GM21825 (cell line): ENCODE measurements around the gene FAM229A.
"Not testable (repeated sequence)": the region's sequence is repeated elsewhere in the genome, so short reads cannot be mapped to it uniquely, and the experiment has no call there.

ENCODE experiments used
- ATAC-seq: cut with Tn5 transposase; IDR thresholded peaks from one replicate; pipeline ENCODE4 v1.9.1; 2021; ENCODE audit warnings: mild to moderate bottlenecking, moderate library complexity; ENCODE audit not compliant: unreplicated experiment

Gene FAM229A

GRCh38 chr1:32377541-32378220 is 15.4 kb upstream of the FAM229A start:
- no peak for ATAC-seq

DNA sequence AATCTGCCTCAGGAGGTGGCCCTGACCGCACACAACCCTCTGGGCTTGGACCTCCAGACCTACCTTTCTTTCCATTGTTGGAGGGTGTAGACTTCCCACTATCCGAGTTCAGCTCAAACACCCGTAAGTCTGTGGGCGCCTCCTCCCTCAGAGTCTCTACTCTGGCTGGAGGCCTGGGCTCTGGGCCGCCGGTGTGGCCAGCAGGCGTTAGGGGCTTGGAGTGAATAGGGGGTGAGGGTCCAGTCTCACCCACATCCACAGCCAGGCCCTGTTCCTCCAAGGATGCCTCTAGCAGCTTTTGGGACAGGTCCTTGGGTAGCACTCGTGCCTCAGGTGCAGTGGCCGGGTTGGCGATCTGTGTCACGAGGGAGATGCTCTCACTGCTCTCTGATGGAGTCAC is 13.9 kb upstream of the FAM229A start:
- ATAC-seq = no peak

DNA sequence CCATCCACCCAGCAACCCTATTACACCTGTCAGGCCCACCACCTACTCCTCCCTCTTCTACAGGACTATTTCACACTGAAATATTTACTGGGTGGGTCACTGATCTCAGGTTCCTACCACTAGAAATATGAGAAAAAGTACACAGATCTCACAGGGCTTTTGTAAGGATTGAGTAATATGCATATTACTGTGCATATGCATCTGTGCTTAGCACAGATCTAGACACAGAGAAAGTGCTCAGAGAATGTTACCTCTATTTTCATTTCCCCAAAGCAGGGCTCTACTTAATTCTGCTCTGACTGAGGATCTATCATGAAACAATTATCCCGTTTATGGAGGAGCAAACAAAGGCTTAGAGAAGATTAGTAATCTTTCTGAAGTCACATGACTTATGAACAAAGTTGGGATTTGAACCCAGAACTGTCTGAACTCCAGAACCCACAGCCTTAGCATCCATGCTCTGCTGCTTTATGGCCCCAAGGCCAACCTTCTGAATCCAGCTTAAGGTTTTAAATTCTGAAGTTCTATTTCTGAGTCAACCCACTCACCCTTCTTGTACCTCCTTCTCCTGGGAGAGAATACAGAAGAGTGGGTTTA is 11.8 kb upstream of the FAM229A start:
- ATAC-seq = no peak

GRCh38 chr1:32372149-32372756 is 10.0 kb upstream of the FAM229A start:
- ATAC-seq = peak; percentile 50

DNA sequence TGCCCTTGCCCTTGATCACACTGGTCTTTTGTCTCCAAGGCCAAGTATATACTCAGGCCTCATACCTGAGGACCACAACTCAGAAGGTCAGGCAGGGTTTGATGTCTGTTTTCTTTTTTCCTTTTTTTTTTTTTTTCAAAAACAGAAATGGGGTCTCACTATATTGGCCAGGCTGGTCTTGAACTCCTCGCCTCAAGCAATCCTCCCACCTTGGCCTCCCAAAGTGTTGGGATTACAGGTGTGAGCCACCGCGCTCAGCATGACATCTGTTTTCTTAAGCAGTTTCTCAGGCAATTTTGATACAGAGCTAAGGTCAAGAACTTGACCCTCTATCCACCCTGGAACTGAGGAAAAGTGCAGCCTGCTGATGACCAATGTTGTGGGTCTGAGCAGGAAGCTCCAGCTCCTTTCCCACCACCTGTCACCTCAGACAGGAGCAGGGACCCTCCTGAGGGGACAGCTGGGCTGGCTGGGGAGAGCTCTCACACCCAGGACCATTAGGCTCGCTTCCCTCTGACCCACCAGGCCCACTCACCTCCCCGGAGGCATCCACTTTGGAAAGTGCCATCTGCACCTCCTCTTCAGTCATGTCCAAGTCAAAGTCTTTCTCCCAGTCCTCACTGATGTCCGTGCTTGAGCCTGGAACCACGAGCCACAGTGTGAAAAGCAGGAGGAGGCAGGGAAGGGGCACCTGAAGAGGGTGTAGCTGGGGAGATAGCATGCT is 5.8 kb upstream of the FAM229A start:
- ATAC-seq = no peak

GRCh38 chr1:32365445-32365844 is 3.2 kb upstream of the FAM229A start:
- no peak for ATAC-seq

DNA sequence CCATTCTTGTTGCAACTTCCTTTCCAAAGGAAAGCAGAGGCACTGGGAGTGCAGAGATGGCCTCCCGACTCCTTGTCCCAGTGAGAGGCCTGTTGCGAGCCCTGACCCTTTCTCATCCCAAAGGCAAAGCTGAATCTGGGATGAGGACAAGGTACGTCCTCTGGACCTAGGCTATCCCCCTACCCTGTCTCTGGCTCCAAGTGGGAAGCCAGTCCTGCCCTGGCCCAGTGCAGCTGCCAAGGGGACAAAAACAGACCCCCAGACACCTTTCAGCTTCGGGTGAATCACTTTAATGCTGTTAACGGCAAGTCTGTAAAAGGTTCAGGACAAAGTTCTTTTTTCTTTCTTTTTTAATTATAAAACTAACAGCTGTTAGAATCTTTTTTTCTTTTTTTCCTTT is 2.6 kb upstream of the FAM229A start:
- no peak for ATAC-seq

DNA sequence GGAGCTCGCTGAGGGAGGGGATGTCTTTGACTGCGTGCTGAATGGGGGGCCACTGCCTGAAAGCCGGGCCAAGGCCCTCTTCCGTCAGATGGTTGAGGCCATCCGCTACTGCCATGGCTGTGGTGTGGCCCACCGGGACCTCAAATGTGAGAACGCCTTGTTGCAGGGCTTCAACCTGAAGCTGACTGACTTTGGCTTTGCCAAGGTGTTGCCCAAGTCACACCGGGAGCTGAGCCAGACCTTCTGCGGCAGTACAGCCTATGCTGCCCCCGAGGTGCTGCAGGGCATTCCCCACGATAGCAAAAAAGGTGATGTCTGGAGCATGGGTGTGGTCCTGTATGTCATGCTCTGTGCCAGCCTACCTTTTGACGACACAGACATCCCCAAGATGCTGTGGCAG is 1.4 kb upstream of the FAM229A start:
- ATAC-seq = no peak

GRCh38 chr1:32361674-32362473 is 411 bp downstream of the FAM229A start:
- ATAC-seq = no peak

- ATAC-seq = no peak
Observed at GRCh38 chr1:32361308-32361673, 994 bp downstream of the FAM229A start.

- ATAC-seq = no peak
Observed at GRCh38 chr1:32358435-32358834, 3.9 kb downstream of the FAM229A start.

DNA sequence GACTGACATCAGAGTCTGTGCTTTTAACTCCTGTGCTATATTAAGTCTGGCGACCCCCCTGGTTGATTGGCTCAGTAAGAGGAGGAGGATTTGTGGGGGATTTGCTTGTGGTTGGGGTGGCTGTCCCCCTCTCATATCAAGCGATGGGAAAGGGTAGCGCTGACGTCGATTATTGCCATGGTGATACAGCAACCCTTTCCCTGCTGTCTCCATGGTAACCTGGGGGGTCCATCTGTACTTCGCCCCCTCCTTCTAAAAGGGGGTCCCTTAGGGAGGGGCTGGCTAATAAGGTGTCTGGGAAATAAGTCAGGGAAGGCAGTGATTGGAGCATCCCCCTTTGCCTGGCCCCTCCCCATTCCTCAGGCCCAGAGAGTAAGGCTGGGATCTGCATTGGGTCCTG is 4.7 kb downstream of the FAM229A start:
- ATAC-seq = no peak

DNA sequence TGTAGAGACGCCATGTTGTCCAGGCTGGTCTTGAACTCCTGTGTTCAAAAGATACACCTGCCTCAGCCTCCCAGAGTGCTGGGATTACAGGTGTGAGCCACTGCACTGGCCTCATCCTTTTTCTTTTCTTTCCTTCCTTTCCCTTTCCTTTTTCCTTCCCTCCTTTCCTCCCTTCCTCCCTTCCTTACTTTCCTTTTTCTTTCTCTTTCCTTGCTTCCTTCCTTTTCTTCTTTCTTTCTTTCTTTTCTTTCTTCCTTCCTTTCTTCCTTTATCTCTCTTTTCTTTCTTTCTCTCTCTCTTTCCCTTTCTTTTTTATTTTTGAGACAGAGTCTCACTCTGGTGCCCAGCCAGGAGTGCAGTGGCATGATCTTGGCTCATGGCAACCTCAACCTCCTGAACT is 5.8 kb downstream of the FAM229A start:
- no peak for ATAC-seq

DNA sequence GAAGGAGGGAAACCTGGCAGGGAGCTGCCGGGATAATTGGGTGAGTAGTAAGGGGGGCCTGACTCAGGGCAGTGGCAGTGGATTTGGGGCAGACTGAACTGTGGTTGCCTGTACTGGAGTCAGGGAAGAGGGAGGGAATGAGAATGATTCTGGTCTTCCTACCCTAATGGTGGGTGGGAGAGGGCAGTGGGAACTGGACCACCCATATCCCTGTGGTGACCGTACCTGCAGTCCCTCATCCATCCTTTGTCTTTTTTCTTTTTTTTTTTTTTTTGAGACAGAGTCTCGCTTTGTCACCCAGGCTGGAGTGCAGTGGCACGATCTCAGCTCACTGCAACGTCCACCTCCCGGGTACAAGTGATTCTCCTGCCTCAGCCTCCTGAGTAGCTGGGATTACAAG is 6.5 kb downstream of the FAM229A start:
- ATAC-seq = not testable (repeated sequence)

GRCh38 chr1:32353886-32354570 is 8.3 kb downstream of the FAM229A start:
- ATAC-seq = no peak

DNA sequence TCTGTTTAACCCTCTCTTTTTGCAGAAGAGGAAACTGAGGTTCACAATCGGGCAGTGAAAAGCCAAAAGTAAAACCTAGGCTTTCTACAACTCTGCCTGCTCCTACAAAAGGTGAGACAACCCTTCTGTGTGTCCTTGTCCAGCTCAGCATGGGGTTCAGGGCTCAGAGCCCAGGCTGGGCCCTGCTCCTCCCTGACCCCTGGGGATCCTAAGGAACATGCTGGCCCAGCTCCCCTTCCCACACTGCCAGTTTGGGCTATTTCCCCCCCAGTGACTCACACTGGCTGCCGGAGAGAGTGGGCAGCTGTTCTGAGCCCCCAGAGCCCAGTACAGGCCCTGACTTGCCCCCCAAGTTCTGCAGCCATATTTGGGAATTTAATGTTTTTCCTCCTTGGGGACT is 8.9 kb downstream of the FAM229A start:
- no peak for ATAC-seq

DNA sequence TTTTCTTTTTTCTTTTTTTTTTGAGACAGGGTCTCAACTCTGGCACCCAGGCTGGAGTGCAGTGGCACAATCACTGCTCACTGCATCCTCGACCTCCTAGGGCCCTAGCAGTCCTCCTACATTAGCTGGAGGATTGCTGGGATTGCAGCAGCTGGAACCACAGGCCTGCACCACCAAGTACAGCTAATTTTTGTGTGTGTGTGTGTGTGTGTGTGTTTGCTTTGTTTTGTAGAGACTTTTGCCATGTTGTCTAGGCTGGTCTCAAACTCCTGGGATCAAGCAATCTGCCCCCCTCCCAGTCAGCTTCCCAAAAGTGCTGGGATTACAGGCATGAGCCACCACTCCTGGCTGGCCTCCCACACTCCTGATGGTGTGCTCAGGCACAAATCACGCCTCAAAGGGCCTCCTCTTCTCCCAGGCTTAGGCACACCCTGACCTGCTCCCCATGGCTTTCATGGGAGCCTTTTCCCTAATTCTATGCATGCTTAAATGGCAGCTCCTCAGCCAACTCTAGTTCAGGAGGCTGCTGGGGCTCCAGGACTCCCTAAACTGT is 9.4 kb downstream of the FAM229A start:
- no peak for ATAC-seq

DNA sequence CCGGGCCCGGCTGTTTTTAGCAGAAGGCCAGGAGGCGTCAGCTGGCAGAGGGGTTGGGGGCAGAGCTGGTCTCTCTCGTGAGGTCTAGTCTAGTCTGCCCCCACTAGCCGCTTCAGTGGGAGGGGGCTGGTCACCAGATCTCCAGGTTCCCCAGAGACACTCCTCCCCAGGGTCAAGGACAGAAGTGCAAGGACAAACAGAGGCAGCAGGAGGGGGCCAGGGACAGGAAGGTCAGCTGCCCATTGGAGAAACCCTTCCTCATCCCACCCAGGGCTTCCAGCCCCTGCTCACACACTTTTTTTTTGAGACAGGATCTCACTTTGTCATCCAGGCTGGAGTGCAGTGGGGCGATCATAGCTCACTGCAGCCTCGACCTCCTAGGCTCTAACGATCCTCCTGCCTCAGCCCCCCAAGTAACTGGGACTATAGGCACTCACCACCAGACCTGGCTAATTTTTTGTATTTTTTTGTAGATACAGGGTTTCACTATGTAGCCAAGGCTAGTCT is 10.0 kb downstream of the FAM229A start:
- ATAC-seq = no peak

DNA sequence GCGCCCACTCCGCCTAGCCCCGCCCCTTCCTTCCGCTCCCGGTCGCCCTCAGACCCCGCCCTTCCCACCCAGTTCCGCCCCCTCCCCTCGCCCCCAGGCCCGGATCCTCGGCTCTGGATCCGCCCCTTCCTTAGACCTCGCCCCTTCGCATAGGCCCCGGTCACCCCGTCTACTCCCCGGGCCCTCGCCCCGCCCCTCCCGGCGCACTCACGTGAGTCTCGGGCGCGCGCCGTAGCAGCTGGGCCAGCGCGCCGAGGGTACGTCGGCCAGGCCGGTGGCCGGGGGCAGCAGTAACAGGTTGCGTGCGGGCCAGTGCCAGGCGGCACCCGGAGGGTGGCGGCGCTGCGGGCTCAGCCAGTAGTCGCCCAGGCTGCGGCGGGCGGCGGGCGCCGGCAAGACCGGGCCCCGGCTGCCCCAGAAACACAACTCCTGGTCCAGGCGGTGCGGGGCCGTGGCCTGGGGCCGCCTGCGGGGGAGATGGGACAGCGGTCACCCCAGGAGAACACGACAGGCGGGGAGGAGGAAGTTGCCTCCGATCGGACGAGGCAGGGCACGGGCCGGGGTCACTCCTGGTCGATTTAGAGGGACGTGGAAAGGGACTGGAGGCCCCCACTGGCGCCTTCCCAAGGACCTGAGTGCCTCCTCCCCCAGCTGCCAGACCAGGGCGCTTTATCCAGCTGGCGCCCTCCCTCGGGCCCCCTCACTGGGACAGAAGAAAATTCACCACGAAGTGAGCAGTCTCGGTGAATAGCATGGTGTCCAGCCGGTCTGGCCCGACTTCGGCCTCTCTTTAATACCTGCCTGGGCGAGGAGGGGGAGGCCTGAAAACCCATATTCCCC is 10.7 kb downstream of the FAM229A start:
- ATAC-seq = peak; percentile 81
